ENCODE results near the gene REM2. TPM values are rescaled to one million over a fixed set of nuclear protein-coding genes. Genes with fewer than 3 reads are reported as not detected.
A peak's percentile ranks its signal among the peaks of the same experiment; 100 is the strongest.

REM2 gene
- total RNA-seq, 1 donor = 0.43 TPM

GRCh38 chr14:22877000-22877501 lies 6.0 kb upstream of the REM2 start:
- TF ChIP-seq CTCF (IDR thresholded peaks at IDR 0.05; ENCODE audit: insufficient read depth, low read depth, low read length) = no peak
- H3K4me3 ChIP-seq (ENCODE audit: low read depth, low read length) = no peak overlapping the region
- DNase-seq (ENCODE audit: low read depth) = no peak

- no peak for DNase-seq (ENCODE audit: low read depth)
- no peak overlapping the region for H3K4me3 ChIP-seq (ENCODE audit: low read depth, low read length)
- no peak for TF ChIP-seq CTCF (IDR thresholded peaks at IDR 0.05; ENCODE audit: insufficient read depth, low read depth, low read length)
Observed at GRCh38 chr14:22878271-22879246, 4.5 kb upstream of the REM2 start.

GRCh38 chr14:22882064-22882463 lies 958 bp upstream of the REM2 start:
- no peak overlapping the region for H3K4me3 ChIP-seq (ENCODE audit: low read depth, low read length)
- DNase-seq (ENCODE audit: low read depth) = no peak
- no peak for TF ChIP-seq CTCF (IDR thresholded peaks at IDR 0.05; ENCODE audit: insufficient read depth, low read depth, low read length)

- no peak overlapping the region for H3K4me3 ChIP-seq (ENCODE audit: low read depth, low read length)
- DNase-seq (ENCODE audit: low read depth) = peak; percentile 37
- no peak for TF ChIP-seq CTCF (IDR thresholded peaks at IDR 0.05; ENCODE audit: insufficient read depth, low read depth, low read length)
Observed at GRCh38 chr14:22882529-22883172, 371 bp upstream of the REM2 start.

- no peak overlapping the region for H3K4me3 ChIP-seq (ENCODE audit: low read depth, low read length)
- DNase-seq (ENCODE audit: low read depth) = no peak
- TF ChIP-seq CTCF (IDR thresholded peaks at IDR 0.05; ENCODE audit: insufficient read depth, low read depth, low read length) = no peak
Observed at GRCh38 chr14:22884076-22884737, 1.2 kb downstream of the REM2 start.

- no peak overlapping the region for H3K4me3 ChIP-seq (ENCODE audit: low read depth, low read length)
- DNase-seq (ENCODE audit: low read depth) = no peak
- no peak for TF ChIP-seq CTCF (IDR thresholded peaks at IDR 0.05; ENCODE audit: insufficient read depth, low read depth, low read length)
Observed at GRCh38 chr14:22884738-22885523, 1.9 kb downstream of the REM2 start.

Data from fibroblast of villous mesenchyme (primary cell).